ENCODE measurements around the gene OTX2.

OTX2 gene

DNA sequence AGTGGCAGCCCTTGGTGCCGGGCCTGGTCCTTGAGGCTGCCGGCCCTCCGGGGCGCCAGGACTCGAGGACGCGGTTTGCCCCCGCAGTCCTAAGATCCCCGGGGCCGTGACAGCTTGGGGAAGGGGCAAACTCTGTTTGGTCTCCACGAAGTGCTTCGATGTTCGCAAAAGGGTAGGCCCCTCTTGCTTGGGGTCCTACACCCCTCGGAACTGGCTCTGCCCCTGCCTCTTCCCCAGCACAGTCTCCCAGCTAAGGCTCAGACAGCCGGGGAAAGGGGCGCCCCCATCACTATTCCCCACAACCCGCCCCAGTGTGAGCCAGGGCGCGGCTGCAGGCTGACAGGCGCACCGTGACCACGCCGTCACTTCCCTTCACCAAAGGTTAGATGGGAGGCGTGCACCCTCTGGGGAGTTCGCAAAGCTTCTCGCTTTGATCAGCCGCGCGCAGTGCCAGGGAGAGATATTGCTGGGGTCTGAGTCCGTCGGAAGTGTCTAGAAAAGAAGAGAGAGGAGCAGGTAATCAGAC, 7.2 kb upstream of the OTX2 start:
- TF ChIP-seq, protein P1, sequence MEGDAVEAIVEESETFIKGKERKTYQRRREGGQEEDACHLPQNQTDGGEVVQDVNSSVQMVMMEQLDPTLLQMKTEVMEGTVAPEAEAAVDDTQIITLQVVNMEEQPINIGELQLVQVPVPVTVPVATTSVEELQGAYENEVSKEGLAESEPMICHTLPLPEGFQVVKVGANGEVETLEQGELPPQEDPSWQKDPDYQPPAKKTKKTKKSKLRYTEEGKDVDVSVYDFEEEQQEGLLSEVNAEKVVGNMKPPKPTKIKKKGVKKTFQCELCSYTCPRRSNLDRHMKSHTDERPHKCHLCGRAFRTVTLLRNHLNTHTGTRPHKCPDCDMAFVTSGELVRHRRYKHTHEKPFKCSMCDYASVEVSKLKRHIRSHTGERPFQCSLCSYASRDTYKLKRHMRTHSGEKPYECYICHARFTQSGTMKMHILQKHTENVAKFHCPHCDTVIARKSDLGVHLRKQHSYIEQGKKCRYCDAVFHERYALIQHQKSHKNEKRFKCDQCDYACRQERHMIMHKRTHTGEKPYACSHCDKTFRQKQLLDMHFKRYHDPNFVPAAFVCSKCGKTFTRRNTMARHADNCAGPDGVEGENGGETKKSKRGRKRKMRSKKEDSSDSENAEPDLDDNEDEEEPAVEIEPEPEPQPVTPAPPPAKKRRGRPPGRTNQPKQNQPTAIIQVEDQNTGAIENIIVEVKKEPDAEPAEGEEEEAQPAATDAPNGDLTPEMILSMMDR (IDR thresholded peaks at IDR 0.05; ENCODE audit: low read depth, low read length), result no peak
- DNase-seq (ENCODE audit: extremely low read depth, low read depth), result no peak

DNA sequence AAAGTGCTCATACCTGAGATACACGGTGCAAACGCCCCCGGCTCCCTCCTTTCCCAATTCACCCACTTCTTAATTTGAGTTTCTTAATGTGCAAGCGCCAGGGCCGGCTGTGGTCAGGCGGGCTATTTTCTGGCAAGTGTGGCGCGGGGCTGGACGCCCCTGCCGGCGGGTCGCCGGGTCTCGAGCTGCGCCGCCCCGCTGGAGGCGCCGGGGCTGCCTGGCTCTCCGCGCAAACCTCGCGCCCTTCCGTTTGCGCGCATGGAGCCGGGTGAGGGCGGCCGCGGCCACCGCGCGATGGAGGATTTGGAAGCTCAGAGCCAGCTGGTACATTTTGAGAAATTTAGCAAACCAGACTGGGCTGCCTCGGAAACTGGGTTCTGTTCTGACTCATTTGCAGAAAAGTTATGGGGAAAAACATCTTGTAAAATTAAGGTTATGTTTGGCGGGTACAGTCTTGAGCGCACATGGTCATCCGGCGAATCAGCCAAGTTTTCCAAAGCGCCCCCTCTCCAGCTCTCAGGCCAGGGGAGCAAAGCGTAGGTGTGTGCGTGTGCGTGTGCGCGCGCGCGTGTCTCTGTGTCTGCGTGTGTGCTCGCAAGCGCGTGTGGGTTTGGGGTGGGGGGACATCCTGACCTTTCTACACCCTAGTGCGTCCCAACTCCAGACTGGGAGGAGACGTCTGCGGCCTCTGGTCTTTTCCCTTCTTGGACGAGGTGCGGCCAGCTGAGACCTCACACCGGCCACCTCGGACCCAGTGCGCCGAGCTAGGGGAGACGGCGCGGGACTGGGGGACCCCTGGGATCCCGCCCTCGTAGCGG, 6.5 kb upstream of the OTX2 start:
- DNase-seq (ENCODE audit: extremely low read depth, low read depth), result no peak
- TF ChIP-seq, protein P1 (IDR thresholded peaks at IDR 0.05; ENCODE audit: low read depth, low read length), result no peak

DNA sequence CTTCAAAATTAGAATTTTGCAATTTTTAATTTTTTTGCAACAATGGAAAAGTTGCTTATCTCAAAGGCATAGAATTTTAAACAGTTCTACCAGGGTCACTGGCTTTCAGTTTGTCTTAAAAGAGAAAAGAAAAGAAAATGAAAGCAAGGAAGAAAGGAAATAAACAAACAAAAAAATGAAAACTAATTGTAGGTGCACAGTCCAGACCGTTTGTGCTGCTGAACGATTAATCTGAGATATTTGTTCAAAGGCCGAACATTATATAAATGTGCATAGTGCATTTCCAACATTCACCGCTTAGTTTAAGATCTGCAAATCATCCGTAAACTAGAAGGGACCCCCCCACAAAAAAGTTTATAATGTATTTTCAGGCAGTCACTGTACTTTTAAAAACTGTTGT, 5.5 kb upstream of the OTX2 start:
- TF ChIP-seq, protein P1 (IDR thresholded peaks at IDR 0.05; ENCODE audit: low read depth, low read length), result no peak
- DNase-seq (ENCODE audit: extremely low read depth, low read depth), result no peak

DNA sequence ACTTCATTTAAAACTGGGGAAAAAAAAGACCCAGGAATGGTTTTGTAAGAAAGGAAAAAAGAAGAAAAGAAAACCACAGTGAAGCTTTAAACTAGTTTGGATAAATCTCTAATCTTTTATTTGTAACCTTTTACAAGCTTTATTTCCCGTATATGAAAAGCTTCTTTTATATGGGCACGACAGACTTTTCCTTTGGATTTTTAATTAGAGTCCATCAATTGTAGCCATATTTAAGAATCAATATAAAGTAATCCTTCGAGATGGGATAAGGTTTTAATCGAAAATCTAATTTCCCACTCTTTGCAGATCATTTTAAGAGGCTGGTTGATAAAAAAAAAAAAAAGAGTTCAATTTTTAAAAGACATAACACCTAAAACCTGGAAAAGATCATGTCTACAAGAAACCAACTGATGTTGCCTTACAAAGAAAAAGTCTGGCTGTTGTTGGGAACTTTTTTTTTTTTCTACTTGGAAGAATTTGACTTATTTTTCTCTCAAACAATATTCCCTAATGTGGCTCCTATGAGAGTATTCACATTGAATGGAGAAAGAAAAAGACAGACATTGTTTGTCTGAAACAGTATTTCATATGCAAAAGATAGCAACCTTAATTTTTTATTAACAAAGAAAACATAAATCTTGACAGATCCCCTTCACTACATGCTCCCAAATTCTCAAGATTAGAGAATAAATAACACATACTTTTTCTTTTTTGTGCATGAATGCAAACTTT, 4.9 kb upstream of the OTX2 start:
- no peak for DNase-seq (ENCODE audit: extremely low read depth, low read depth)
- TF ChIP-seq, protein P1 (IDR thresholded peaks at IDR 0.05; ENCODE audit: low read depth, low read length), result no peak

DNA sequence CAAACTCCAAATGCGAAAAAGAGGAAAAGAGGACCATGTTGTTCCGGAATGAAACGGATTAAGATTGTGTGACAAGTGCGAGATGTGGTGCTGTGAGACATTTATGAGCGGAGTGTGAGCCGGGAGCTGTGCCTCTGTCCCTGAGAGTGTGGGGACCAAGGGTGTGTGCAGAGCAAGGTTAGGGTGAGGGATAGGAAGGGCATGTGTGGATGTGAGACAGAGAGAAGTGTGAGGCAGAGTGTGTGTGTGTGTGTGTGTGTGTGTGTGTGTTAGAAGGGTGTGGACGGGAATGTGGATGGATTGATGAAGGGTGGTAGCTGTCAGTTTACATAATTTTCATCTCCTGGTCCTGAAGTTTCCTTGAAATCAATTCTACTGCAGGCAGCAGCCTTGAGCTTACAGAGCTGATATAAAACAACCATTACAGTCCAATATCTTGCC, 4.3 kb upstream of the OTX2 start:
- TF ChIP-seq, protein P1 (IDR thresholded peaks at IDR 0.05; ENCODE audit: low read depth, low read length), result no peak
- DNase-seq (ENCODE audit: extremely low read depth, low read depth), result no peak

DNA sequence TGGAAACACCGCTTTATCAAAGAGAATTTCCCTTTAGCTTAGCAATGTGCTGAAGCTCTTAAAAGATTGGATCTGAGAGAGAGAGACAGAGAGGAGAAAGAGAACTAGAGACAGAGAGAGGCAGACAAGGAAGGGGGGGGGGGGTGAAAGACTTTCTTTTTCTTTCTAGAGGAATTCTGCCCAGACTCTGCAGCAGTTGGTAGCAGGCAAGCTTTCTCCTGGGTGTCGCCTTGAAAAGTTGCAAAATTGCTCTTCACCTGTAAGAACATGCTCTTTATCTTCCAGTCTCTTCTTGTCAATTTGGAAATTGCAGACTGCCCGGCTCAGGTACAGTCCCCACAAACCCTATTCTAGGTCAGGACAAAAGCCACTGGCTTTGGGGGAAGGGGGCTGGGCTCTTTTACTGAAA, 2.9 kb upstream of the OTX2 start:
- TF ChIP-seq, protein P1 (IDR thresholded peaks at IDR 0.05; ENCODE audit: low read depth, low read length), result no peak
- no peak for DNase-seq (ENCODE audit: extremely low read depth, low read depth)
